Panc1 (cell line): ENCODE results near the gene LBHD1. TPM values are rescaled to one million over a fixed set of nuclear protein-coding genes. Genes with fewer than 3 reads are reported as not detected.
A peak's percentile ranks its signal among the peaks of the same experiment; 100 is the strongest.

Experiments
- ATAC-seq: fragments of 200-7000 bp; cut with Tn5 transposase; 2 replicates; pipeline ENCODE4 v1.9.1; 2020; ENCODE audit warnings: mild to moderate bottlenecking, moderate library complexity
- BruUV-seq: library from RNA; stranded (reverse); fragments of 400-500 nt; replicated peaks from 2 replicates; lab custom pipeline; 2021; lab: Mats Ljungman, UMichigan
- CTCF ChIA-PET: fragments of 300-600 bp; sonication (Branson Sonifier 250); formaldehyde crosslinking; loops from one replicate; lab custom pipeline; 2022; ENCODE audit warnings: antibody characterized with exemption; lab: Charles Lee
- POLR2A ChIA-PET: fragments of 300-600 bp; sonication (Branson Sonifier 250); formaldehyde crosslinking; loops from one replicate; lab custom pipeline; 2022; ENCODE audit warnings: antibody characterized with exemption; lab: Charles Lee
- DNase-seq: peaks from one replicate; pipeline ENCODE4 v3.0.0-alpha.2; 2010; ENCODE audit warnings: low read depth, low spot score
- H3K27ac ChIP-seq: 2 replicates; pipeline ENCODE4 v1.5.1; 2011; ENCODE audit warnings: mild to moderate bottlenecking, low read length, inconsistent platforms
- H3K27me3 ChIP-seq: fragments of 200-500 bp; sonication (Bioruptor generic); 2 replicates; pipeline ENCODE4 v1.6.0; 2014; ENCODE audit warnings: low read length, inconsistent platforms; ENCODE audit not compliant: control insufficient read depth, insufficient read depth
- H3K36me3 ChIP-seq: fragments of 200-500 bp; sonication (Bioruptor generic); 2 replicates; pipeline ENCODE4 v1.5.1; 2014; ENCODE audit warnings: inconsistent platforms, mild to moderate bottlenecking, low read length, moderate library complexity; ENCODE audit not compliant: control insufficient read depth, insufficient read depth
- H3K4me1 ChIP-seq: 2 replicates; pipeline ENCODE4 v1.5.1; 2011; ENCODE audit warnings: inconsistent platforms, mild to moderate bottlenecking, low read length, moderate library complexity; ENCODE audit not compliant: control insufficient read depth, insufficient read depth
- H3K4me3 ChIP-seq, 2 experiments: 2 replicates each; pipeline ENCODE4 v1.5.1; 2011 to 2012; ENCODE audit warnings: low read depth in 2 of 2, low read length in 2 of 2, mild to moderate bottlenecking in 2 of 2, inconsistent platforms in 1 of 2, moderate library complexity in 1 of 2
- H3K9me3 ChIP-seq: fragments of 200-500 bp; sonication (Bioruptor generic); 2 replicates; pipeline ENCODE4 v1.5.1; 2014; ENCODE audit warnings: low read depth, mild to moderate bottlenecking, inconsistent platforms, low read length, moderate library complexity; ENCODE audit not compliant: control insufficient read depth, insufficient read depth
- POLR2AphosphoS5 ChIP-seq: IDR thresholded peaks from 2 replicates; pipeline ENCODE4 v1.6.1; 2012; ENCODE audit warnings: mild to moderate bottlenecking, low read depth, low read length, moderate library complexity
- REST ChIP-seq, 2 experiments: IDR thresholded peaks; 2 replicates each; pipeline ENCODE4 v1.6.1; 2011 to 2012; ENCODE audit warnings: low read depth in 2 of 2, control low read depth in 1 of 2, low read length in 1 of 2, mild to moderate bottlenecking in 1 of 2, moderate library complexity in 1 of 2; ENCODE audit not compliant: insufficient read depth in 1 of 2
- SIN3A ChIP-seq: IDR thresholded peaks from 2 replicates; pipeline ENCODE4 v1.6.1; 2012; ENCODE audit warnings: low read depth, mild to moderate bottlenecking, low read length, moderate library complexity, borderline replicate concordance; ENCODE audit not compliant: insufficient read depth
- TCF7L2 ChIP-seq: IDR thresholded peaks from 2 replicates; pipeline ENCODE4 v1.6.1; 2011; ENCODE audit warnings: mild to moderate bottlenecking, low read depth, low read length, inconsistent platforms
- in situ Hi-C: cut with HindIII; loops from 2 replicates; pipeline ENCODE4 v1.10.0; 2016; ENCODE audit warnings: low sequenced_read_pairs, low pct_unique_long_range_greater_than_20kb
- intact Hi-C: fragments of 100-400 bp; cut with micrococcal nuclease; formaldehyde crosslinking; loops from one replicate; pipeline ENCODE4 v1.10.0; 2022; ENCODE audit not compliant: unreplicated experiment
- total RNA-seq: library from RNA; stranded (reverse); gene quantifications from one replicate; pipeline ENCODE4 v1.2.1, GENCODE V29; 2021; ENCODE audit not compliant: unreplicated experiment
- TF ChIP-seq, protein P1 (sequence below): fragments of 450-650 bp; IDR thresholded peaks from 2 replicates; pipeline ENCODE4 v1.5.1; 2017; ENCODE audit warnings: mild to moderate bottlenecking

Gene LBHD1
- total RNA-seq, 1 experiment from 2014 or later: 15.5 TPM

- TF ChIP-seq SIN3A: no peak
- no peak for TF ChIP-seq POLR2AphosphoS5
- no peak for TF ChIP-seq TCF7L2
- TF ChIP-seq REST (IDR thresholded peaks at IDR 0.05; ENCODE audit: insufficient read depth in 1 of 2, low read depth in 2 of 2, low read length in 1 of 2): no peak
- TF ChIP-seq, protein P1, sequence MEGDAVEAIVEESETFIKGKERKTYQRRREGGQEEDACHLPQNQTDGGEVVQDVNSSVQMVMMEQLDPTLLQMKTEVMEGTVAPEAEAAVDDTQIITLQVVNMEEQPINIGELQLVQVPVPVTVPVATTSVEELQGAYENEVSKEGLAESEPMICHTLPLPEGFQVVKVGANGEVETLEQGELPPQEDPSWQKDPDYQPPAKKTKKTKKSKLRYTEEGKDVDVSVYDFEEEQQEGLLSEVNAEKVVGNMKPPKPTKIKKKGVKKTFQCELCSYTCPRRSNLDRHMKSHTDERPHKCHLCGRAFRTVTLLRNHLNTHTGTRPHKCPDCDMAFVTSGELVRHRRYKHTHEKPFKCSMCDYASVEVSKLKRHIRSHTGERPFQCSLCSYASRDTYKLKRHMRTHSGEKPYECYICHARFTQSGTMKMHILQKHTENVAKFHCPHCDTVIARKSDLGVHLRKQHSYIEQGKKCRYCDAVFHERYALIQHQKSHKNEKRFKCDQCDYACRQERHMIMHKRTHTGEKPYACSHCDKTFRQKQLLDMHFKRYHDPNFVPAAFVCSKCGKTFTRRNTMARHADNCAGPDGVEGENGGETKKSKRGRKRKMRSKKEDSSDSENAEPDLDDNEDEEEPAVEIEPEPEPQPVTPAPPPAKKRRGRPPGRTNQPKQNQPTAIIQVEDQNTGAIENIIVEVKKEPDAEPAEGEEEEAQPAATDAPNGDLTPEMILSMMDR: no peak
- no peaks in the 10 kb centered on the region for H3K27me3 ChIP-seq
- in situ Hi-C loops: no loop called here
- ChIA-PET CTCF (no interaction called here), POLR2A (interaction anchor here (0.5 to 1.0 kb wide), 2 partner anchors 52 to 103 kb away, joined by 3 read pairs; partner anchors contain the start of gene ZBTB3)
- no peak for ATAC-seq
- intact Hi-C loops: no loop called here
- no peak for DNase-seq
- H3K36me3 ChIP-seq: no peaks in the 10 kb centered on the region; the same call in 1 of the 2 replicates
- H3K9me3 ChIP-seq: no peaks in the 10 kb centered on the region
- no peak overlapping the region for H3K4me3 ChIP-seq
- H3K4me1 ChIP-seq: peaks cover 15% of the 10 kb centered on the region
- no TSS peak for BruUV-seq
- H3K27ac ChIP-seq: no peak overlapping the region
Observed at GRCh38 chr11:62702246-62702645, 30.2 kb upstream of the LBHD1 start.

DNA sequence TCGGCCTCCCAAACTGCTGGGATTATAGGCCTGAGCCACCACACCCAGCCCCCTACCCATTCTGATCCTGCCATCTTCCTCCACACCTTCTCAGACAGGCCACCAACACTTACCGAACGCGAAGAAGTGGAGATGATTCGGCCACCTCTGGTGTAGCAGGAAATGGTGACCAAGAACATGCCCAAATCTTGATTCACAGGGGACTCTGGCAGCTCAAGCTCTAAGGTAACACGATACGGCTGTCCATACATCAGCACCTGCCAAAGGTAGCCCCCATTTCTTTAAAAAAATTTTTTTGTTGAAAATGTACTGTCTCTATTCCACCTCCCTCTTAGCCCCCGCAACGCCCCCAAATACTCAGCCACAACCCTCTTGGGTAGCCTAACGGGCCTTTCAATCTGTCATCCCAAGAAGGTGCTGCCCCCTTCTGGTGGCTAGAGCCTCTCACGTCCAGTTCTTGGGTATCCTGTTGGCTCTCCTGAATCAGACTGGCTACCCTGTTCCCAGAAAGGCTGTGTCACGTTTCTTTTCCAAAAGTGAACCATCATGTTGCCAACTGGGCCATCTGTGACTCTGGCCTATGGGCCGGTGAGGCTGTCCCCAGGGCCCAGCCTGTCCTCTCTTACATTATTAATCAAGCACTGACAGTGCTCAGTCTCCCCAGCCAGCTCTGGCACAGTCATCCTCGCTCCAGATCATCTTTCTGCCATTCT, 22.5 kb upstream of the LBHD1 start:
- CTCF ChIA-PET: interaction anchor here (0.7 kb wide), 1 partner anchor 76 kb away, joined by 6 read pairs; no protein-coding TSS in a partner anchor
- in situ Hi-C loops: no loop called here

More for the DNA sequence above, 22.5 kb upstream of the LBHD1 start:
- peak; percentile 85 for ATAC-seq
- Histone ChIP-seq H3K27ac (no peak overlapping the region), H3K4me3 (no peak overlapping the region), H3K4me1 (no peaks in the 10 kb centered on the region), H3K9me3 (no peaks in the 10 kb centered on the region), H3K36me3 (no peaks in the 10 kb centered on the region), H3K27me3 (no peaks in the 10 kb centered on the region)
- TF ChIP-seq, protein P1: peak; percentile 90
- TF ChIP-seq REST (IDR thresholded peaks at IDR 0.05; ENCODE audit: insufficient read depth in 1 of 2, low read depth in 2 of 2, low read length in 1 of 2): no peak
- POLR2A ChIA-PET: interaction anchor here (0.6 kb wide), 1 partner anchor 136 kb away, joined by 3 read pairs; no protein-coding TSS in a partner anchor
- intact Hi-C loops: no loop called here
- DNase-seq: peak; percentile 46
- no TSS peak for BruUV-seq
